Adrenal gland (tissue), 12 donors: ENCODE results near the gene SMYD1. TPM values are rescaled to one million over a fixed set of nuclear protein-coding genes. Genes with fewer than 3 reads are reported as not detected.

Experiments used
- DNase-seq, 7 donors: peaks; one replicate each; pipeline ENCODE4 v3.0.0-alpha.2; 2019 to 2020
- H3K27ac ChIP-seq, 5 donors: fragments of 200-600 bp; sonication (generic) in 4 of 5; 1 replicate in 3 of 5; 2 replicates in 2 of 5; pipeline versions ENCODE4 v1.5.1 to v1.8.0; 2016 to 2020; ENCODE audit warnings: mild to moderate bottlenecking in 1 of 5
- H3K27me3 ChIP-seq: fragments of 200-600 bp; 2 replicates; pipeline ENCODE4 v1.8.0; 2021
- H3K36me3 ChIP-seq, 2 donors: fragments of 200-600 bp; replicated peaks in 1 of 2; 1 replicate in 1 of 2; 2 replicates in 1 of 2; pipeline versions ENCODE4 v1.5.1 to v1.8.0; 2018 to 2022
- H3K4me1 ChIP-seq, 2 donors: fragments of 200-600 bp; replicated peaks in 1 of 2; 1 replicate in 1 of 2; 2 replicates in 1 of 2; pipeline versions ENCODE4 v1.5.1 to v1.8.0; 2018 to 2021
- H3K4me3 ChIP-seq, 4 donors: fragments of 200-600 bp; sonication (generic) in 3 of 4; one replicate each; pipeline ENCODE4 v1.5.1; 2016 to 2018
- H3K9me3 ChIP-seq, 3 donors: fragments of 200-600 bp; sonication (generic) in 1 of 3; replicated peaks in 1 of 3; 1 replicate in 2 of 3; 2 replicates in 1 of 3; pipeline versions ENCODE4 v1.5.1 to v1.8.0; 2016 to 2021
- POLR2A ChIP-seq, 2 donors: fragments of 450-650 bp; IDR thresholded peaks; one replicate each; pipeline ENCODE4 v1.6.1; 2017; ENCODE audit warnings: antibody characterized with exemption in 2 of 2, mild to moderate bottlenecking in 2 of 2, moderate library complexity in 1 of 2
- WGBS, 4 donors: extraction: QIAGEN DNeasy Blood & Tissue Kit in 2 of 4; methylation state at CpG; one replicate each; pipeline versions ENCODE4 v1.1.5 to v1.1.7; 2013 to 2017; 5-methylcytosine and 5-hydroxymethylcytosine counted together
- intact Hi-C, 2 donors: fragments of 100-400 bp; cut with DNase I; formaldehyde crosslinking; loops; one replicate each; pipeline versions ENCODE4 v1.14.1 to v1.15.0; 2022 to 2023
- polyA plus RNA-seq, 3 donors: library from polyadenylated mRNA; stranded (reverse); fragments of 200-250 nt in 2 of 3; fragments of 350-450 nt in 1 of 3; fragmentation: Illumina TruSeq in 1 of 3; extraction: RNeasy Lipid Tissue Mini Kit (QIAGEN cat#74804) in 1 of 3; gene quantifications; one replicate each; pipeline ENCODE4 v1.2.3, GENCODE V29; 2013 to 2014
- total RNA-seq, 9 donors: library from RNA; depleted of rRNA in 4 of 9; stranded (reverse); fragments of >200 nt in 4 of 9; fragments of 120-200 nt in 1 of 9; fragmentation: NEBNext Ultra II Directional in 1 of 9; extraction: Animal tissue kit (Norgen Biotek cat#: 25700) in 1 of 9; gene quantifications; one replicate each; pipeline versions ENCODE4 v1.1.0 to v1.2.4, GENCODE V29; 2013 to 2023
- TF ChIP-seq, protein P1 (sequence below), 6 experiments: fragments of 450-650 bp in 4 of 6; fragments of 200-600 bp in 2 of 6; sonication (generic) in 1 of 6; IDR thresholded peaks; 1 replicate in 5 of 6; 2 replicates in 1 of 6; pipeline versions ENCODE4 v1.5.1 to v1.8.0; 2016 to 2021; ENCODE audit warnings: antibody characterized with exemption in 6 of 6, mild to moderate bottlenecking in 2 of 6, moderate library complexity in 1 of 6
- donor health status: healthy with polysubstance abuse.
- donor health status: Bipolar disorder and iron deficiency.
- donor health status: DM: yes; HTN: yes; CAD: no.
- donor health status: DM: no; HTN: no; CAD: no.
- donor health status: DM: no; HTN: no; CAD: no.
- donor health status: DM: yes; HTN: yes; CAD: no.

Gene SMYD1
- total and polyA plus RNA-seq, 12 donors: under 0.01 to 0.34 (median 0.07) TPM; not detected in 8

- no peaks in the 10 kb centered on the region for H3K9me3 ChIP-seq
- peaks cover 4% of the 10 kb centered on the region for H3K27me3 ChIP-seq
- 70 to 80% (median 79%) methylated on average over 4 of the region's 4 CpGs for WGBS, 4 donors
- TF ChIP-seq POLR2A (IDR thresholded peaks at IDR 0.05): no peak
- TF ChIP-seq, protein P1, sequence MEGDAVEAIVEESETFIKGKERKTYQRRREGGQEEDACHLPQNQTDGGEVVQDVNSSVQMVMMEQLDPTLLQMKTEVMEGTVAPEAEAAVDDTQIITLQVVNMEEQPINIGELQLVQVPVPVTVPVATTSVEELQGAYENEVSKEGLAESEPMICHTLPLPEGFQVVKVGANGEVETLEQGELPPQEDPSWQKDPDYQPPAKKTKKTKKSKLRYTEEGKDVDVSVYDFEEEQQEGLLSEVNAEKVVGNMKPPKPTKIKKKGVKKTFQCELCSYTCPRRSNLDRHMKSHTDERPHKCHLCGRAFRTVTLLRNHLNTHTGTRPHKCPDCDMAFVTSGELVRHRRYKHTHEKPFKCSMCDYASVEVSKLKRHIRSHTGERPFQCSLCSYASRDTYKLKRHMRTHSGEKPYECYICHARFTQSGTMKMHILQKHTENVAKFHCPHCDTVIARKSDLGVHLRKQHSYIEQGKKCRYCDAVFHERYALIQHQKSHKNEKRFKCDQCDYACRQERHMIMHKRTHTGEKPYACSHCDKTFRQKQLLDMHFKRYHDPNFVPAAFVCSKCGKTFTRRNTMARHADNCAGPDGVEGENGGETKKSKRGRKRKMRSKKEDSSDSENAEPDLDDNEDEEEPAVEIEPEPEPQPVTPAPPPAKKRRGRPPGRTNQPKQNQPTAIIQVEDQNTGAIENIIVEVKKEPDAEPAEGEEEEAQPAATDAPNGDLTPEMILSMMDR (IDR thresholded peaks at IDR 0.05): no peak
- intact Hi-C loops: no loop called here
- H3K4me1 ChIP-seq: no peaks in the 10 kb centered on the region
- no peak overlapping the region for H3K4me3 ChIP-seq
- DNase-seq: no peak
- no peaks in the 10 kb centered on the region for H3K36me3 ChIP-seq
- no peak overlapping the region for H3K27ac ChIP-seq
Measured at GRCh38 chr2:88074854-88075292, 7.2 kb downstream of the SMYD1 start.

DNA sequence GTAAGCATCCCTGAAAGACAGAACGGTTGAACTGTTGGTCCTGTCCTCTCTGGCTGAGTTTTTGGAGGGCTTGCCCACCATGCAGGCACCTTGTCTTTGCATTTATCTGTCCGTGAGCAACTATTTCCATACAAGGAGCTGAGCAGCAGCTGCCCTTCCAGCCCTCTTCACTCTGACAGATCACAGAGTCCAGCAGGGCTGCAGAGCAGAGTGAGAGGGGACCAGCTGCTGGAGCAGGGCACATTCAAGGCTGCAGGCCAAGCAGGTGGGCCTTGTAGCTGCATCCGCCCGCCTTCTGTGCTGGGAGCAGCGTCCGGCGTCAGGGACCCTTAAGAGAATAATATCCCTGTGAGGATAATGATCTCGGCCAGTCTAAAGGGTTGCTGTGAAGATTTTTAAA, 9.5 kb downstream of the SMYD1 start:
- WGBS, 4 donors: 76 to 84% (median 82%) methylated on average over 7 to 8 of the region's 8 CpGs

GRCh38 chr2:88078643-88079172, 11.1 kb downstream of the SMYD1 start:
- Histone ChIP-seq H3K27me3 (peaks cover 4% of the 10 kb centered on the region), H3K4me1 (no peaks in the 10 kb centered on the region), H3K36me3 (no peaks in the 10 kb centered on the region), H3K9me3 (no peaks in the 10 kb centered on the region), H3K4me3 (no peak overlapping the region), H3K27ac (no peak overlapping the region)
- WGBS, 4 donors: 45 to 68% (median 58%) methylated on average over 3 of the region's 3 CpGs
- TF ChIP-seq, protein P1 (IDR thresholded peaks at IDR 0.05): no peak
- TF ChIP-seq POLR2A (IDR thresholded peaks at IDR 0.05): no peak
- intact Hi-C loops: no loop called here
- DNase-seq: no peak

More for the DNA sequence above, 9.5 kb downstream of the SMYD1 start:
- Histone ChIP-seq H3K27me3 (peaks cover 4% of the 10 kb centered on the region), H3K4me3 (no peak overlapping the region), H3K9me3 (no peaks in the 10 kb centered on the region), H3K4me1 (no peaks in the 10 kb centered on the region), H3K36me3 (no peaks in the 10 kb centered on the region), H3K27ac (no peak overlapping the region)
- intact Hi-C loops: no loop called here
- no peak for TF ChIP-seq POLR2A (IDR thresholded peaks at IDR 0.05)
- TF ChIP-seq, protein P1 (IDR thresholded peaks at IDR 0.05): no peak
- no peak for DNase-seq

DNA sequence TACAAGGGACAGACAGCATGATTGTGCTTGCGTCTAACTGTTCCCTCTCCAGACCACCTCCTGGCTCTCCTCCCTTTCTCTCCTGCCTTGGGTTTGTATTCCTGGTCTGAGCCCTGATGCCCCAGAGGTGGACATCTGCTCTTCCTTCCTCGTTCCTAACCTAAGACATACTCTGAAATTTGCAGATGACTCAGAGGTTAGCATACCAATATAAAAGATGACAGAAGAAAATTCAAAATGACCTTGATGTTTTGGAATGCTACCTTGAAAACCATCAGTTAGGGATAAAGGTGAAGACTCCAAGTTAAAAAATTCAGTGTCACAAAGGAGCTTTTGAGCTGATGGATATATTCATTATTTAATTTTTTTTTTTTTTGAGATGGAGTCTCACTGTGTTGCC, 12.9 kb downstream of the SMYD1 start:
- Histone ChIP-seq H3K36me3 (no peaks in the 10 kb centered on the region), H3K4me1 (no peaks in the 10 kb centered on the region), H3K27ac (no peak overlapping the region), H3K27me3 (no peaks in the 10 kb centered on the region), H3K4me3 (no peak overlapping the region), H3K9me3 (no peaks in the 10 kb centered on the region)
- 57 to 87% (median 58%) methylated on average over 2 of the region's 2 CpGs for WGBS, 4 donors
- TF ChIP-seq POLR2A (IDR thresholded peaks at IDR 0.05): no peak
- TF ChIP-seq, protein P1 (IDR thresholded peaks at IDR 0.05): no peak
- intact Hi-C loops: no loop called here
- no peak for DNase-seq
